ENCODE results near the gene CARMIL1.

The CARMIL1 gene

DNA sequence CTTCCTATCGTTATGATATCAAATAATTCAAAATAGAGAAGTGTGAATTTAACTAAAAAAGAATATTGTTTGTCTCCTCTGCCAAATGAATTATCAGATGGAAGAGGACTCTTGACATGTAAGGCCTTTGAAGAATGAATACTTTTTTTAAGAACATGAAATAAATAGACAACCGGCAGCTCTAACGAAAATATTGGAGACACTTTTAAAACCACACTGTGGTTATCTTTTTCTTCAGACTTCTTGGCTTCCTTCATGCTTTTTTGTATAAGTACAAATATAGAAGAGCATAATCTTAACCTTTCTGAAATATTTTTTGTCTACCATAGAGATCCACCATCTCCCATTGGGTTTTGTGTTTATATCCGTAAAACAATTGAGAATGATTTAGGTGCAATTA lies 257.6 kb downstream of the CARMIL1 start:
- no peak for DNase-seq

DNA sequence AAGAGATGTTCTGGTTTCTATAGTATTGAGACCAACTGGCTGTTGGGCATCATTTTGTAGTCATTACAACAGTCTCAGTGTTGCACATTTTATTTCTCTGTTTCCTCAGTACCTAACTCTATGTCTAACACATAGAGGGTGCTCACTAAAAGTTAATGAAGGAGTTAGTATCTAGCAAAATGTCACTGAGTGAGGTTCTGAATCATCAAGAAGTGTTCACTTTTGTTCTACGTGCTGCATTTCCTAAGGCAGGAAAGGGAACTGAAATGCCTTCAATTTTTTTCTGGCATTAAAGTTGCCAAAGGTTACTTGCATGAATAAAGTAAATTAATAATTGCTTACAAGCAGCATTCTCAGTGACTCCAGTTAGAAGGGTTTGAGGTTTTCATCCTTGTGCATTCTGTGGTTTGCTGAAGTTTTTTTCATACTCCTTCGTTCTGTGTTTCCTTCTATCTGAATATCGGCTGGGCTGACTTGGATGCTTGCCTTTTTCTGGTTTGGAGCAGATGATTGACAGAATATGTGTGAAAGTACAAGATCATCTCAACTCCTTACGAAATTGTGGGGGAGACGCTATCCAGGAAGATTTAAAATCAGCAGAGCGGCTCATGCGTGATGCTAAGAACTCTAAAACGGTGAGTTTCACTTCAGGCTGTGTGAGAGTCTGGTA lies 258.3 kb downstream of the CARMIL1 start:
- no peak for DNase-seq

GRCh38 chr6:25541228-25541627 lies 262.1 kb downstream of the CARMIL1 start:
- DNase-seq = no peak

DNA sequence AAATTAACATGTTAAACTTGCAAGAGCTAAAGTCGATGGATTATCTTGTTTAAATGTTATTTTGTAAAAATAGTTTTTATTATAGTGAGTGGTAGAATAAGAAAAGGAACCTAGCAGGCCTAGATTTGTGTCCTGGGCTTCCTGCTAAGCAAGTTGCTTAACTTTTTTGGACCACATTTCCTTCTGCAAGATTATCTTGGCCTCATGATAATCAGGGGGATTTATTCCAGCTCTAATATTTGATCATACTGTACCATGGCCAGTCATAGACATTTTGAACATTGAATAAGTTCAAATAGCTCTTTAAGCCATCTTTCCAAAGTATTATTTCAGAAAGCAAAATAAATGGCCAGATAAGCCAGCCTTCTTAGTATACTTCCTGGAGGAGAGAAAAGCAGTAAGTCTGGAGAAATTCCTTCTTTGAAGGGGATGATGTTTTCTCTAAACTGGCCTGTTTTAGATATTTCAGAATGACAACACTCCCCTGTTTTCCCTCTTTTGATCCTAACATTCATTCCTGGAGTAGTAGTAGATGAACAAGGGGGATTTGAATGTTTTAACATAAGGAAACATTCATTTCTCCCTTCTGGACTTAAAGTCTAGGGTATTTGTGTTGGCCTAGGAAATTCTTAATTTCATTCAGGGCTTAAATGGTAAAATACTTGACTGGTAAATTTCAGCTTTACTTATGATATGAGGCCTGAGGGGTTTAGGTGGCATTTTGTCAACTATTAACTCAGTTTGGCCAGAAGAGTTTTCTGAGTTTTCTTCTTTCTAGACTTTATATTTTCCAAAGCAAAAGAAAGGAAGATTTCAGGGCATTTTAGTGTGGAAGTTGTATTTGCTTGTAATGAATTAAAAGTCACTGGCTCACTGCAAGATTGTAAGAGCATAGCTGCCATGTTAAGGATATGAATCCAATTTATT lies 264.1 kb downstream of the CARMIL1 start:
- no peak for DNase-seq

DNA sequence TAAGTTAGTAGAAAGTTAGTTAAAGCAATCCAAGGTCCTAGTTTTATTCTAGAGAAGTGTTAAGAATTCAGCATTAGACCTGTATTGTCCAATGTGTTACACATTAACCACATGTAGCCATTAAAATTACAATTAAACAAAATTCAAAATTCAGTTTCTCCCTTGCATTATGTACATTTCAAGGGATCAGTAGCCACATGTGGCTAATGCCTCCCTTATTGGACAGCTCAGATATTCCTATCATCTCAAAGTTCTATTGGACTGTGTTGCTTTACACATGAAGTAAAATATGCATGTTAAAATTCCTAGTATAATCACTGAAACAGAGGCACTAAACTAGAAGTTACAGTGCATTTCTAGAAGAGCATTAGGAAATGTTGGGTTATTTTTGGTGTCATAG lies 265.7 kb downstream of the CARMIL1 start:
- DNase-seq = no peak

GRCh38 chr6:25547797-25548196 lies 268.6 kb downstream of the CARMIL1 start:
- DNase-seq = no peak

DNA sequence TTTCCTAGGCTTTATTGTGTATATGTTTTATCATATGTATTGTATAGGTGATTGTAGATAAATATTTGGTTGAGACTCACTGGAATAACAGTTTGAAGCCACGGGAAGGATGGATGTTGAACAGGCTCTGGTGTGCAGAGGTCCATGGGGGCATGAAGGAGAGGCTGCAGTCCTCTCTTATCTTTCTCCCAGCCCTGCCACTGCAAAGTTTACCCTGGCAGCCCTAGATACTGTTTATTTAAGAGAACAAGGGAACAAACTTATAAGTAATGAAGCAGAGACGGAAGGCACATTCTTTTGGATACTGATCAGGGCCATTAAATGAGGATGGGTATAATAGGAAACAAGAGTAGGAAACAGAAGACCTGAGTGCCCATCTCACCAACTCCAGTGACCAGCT lies 269.3 kb downstream of the CARMIL1 start:
- no peak for DNase-seq

GRCh38 chr6:25550631-25551030 lies 271.5 kb downstream of the CARMIL1 start:
- no peak for DNase-seq

DNA sequence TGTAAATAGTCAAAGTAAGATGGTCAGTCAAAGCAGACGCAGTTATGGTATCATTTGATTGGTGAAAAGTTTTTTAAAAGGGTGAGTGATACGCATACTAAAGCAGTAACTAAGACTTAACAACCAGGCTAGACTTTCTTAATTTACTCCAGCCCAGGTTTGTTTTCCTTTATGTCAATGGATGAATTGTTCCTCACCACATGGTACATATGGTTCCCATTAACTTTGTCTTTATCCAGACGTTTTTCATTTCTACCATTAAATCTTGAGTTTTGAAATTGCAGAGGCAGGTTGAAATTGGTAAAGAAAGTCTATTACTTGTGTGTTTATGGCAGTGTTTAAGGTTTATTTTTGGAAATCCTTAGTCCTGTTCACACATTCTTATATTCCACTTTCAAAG lies 274.3 kb downstream of the CARMIL1 start:
- no peak for DNase-seq

DNA sequence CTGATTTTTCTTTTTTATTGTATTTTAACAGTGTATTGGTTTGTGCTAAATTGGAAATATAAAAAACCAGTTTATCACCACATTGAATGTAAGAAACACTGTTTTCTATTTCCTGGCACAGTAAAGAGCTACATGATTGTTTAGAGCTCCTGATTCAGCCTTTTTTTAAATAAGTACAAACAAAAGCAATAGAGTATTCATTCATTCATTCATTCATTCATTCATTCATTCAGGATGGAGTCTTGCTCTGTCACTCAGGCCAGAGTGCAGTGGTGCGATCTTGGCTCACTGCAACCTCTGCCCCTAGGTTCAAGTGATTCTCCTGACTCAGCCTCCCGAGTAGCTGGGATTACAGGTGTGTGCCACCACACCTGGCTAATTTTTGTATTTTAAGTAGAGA lies 276.0 kb downstream of the CARMIL1 start:
- DNase-seq = no peak

DNA sequence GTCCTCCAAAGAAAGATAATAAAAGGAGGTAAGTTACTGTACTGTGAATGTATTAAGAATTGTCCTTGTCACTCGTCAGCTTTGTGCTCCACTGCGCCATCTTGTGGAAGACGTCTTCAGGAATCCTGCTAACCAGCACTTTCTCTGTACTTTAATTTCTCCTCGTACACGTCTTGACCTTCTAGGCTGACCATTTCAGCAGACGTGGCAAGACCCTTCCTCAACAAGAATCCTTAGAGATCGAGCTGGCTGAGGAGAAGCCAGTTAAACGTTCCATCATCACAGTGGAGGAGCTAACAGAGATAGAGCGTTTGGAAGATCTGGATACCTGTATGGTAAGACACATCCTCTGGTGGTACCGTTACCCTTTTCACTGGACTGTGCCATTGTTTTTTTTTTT lies 277.3 kb downstream of the CARMIL1 start:
- peak; percentile 7 to 54 for DNase-seq

- no peak for DNase-seq
These were observed 279.1 kb downstream of the CARMIL1 start for GRCh38 chr6:25558155-25558817.

DNA sequence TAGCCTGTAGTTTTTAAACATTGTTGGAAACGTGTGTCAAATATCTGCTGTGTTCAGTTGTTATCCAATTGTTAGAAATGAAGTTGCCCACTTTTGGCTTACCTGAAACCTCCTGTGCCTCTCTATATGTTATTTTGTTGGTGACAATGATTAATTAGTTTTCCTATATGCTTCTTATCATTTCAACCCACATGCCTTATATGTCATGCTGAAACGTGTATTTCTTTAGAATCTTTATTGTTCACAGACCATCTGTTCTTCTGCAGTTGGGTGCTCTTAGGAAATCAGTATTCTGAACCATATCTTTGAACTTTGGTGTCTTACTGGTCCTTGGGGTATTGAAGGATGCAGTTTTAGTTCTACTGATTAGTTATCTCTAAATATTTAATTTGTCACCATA lies 281.7 kb downstream of the CARMIL1 start:
- DNase-seq = no peak

DNA sequence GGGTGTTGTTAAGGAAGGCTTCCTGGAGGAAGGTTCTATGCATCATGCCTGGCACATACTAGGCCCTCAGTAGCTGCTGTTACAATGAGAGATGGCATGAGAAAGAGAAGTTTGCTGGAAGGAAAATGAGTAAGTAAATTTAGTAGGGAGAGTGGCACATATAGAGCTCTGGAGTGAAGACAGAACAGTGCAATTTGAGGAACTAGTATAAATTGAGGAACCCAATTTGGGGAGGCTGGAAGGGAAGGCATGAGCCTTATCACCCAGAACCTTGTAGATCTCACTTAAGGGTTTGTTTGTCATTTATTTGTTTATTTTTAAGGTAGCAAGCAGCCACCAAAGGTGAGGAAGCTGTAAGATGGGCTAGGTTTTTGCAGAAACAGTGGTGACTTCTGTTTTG lies 285.8 kb downstream of the CARMIL1 start:
- DNase-seq = no peak

DNA sequence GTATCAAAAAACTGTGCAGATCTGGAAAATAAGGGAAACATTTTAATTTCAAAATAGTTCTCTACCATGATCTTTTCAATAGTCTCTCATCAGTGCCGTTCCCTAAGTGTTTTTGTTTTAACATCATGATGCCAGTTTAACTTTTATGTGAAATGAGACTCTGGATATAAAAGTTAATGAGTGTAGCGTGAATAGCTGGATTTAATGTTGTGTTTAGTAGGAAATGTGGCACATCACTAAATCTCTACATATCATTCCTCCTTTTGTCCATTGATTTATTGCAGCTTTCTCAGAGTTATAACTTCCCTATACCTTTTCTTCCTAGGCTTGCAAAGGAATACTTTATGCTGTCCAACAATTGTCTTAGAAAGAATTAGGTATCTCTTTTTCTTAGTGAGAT lies 291.4 kb downstream of the CARMIL1 start:
- no peak for DNase-seq

DNA sequence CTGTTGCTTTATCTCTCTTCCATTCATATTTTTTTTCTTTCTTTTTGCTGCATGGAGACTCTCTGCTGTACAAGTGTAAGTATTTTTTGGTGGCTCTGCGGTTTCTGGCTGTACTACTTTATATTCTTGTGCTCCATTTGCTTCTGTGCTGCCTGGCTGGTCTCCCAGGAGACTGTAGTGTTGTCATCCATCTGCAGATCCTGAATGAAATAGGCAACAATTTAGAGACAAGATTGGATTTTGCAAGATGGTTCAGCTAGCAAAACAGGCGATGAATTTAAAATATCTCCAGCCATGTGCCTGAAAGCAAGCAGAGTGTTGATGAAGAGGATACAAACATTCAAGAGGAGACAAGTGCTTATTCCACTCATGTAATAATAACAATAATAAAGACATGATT lies 297.7 kb downstream of the CARMIL1 start:
- DNase-seq = peak; percentile 1 to 73

GRCh38 chr6:25578538-25578937 lies 299.4 kb downstream of the CARMIL1 start:
- no peak for DNase-seq

GRCh38 chr6:25579391-25579883 lies 300.3 kb downstream of the CARMIL1 start:
- no peak for DNase-seq

GRCh38 chr6:25579902-25580495 lies 300.8 kb downstream of the CARMIL1 start:
- no peak for DNase-seq

DNA sequence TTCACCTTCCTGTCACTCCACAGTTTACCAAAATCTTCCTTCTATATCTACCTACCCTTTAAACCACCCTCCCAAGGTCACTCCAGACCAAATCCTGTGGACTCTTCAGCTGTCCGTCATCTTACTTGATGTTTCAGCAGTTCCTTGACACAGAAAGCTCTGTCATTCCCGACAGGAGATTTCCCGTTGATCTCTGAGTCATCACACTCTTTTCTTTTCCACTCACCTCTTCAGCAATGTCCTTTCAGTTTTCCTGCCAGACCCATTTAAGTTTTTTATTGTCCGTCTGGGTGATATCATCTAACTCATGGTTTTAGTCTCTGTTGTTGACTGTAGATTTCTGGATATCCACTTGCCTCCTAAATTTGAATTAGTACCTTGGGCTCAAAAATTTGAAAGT lies 302.9 kb downstream of the CARMIL1 start:
- no peak for DNase-seq

DNA sequence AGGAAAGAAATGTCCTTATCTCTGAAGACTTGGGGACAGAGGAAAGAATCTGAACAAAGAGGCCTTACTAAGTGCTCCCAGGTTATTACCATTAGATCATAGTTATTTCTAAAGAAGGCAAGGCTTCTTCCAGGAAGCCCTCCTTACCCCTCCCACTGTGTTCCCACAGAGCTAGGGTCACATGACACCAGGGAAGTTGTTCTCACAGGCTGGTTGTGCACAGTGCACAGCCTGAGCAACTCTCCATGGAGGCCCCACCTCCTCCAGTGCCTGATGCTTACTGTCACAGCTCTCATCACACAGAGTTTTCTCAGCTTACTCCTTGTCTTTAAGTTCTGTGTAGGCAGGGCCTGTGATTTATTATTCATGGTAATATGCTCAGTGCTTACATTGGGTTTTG lies 303.9 kb downstream of the CARMIL1 start:
- DNase-seq = no peak

DNA sequence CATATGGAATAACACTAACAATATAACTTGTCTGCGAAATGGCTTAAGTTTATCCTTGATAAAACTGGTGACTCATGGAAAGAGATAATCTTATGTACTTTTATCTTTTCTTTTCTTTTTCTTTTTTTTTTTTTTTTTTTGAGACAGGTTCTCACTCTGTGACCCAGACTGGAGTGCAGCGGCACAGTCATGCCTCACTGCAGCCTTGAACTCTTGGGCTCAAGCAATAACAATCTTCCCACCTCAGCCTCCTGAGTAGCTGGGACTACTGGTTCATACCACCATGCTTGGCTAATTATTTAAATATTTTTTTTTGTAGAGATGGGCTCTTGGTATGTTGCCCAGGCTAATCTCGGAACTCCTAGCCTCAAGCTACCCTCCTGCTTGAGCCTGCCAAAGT lies 304.7 kb downstream of the CARMIL1 start:
- DNase-seq = no peak

GRCh38 chr6:25585225-25585624 lies 306.1 kb downstream of the CARMIL1 start:
- DNase-seq = no peak

All from cerebellar nuclear complex (tissue), 1 donor.